Measurements from ENCODE around the gene ASAP3. TPM values are rescaled to one million over a fixed set of nuclear protein-coding genes. Genes with fewer than 3 reads are reported as not detected.
A peak's percentile ranks its signal among the peaks of the same experiment; 100 is the strongest.

Gene ASAP3
- total and polyA plus RNA-seq, 9 donors: 37.3 to 147 (median 91.0) TPM

GRCh38 chr1:23448846-23449245 is 35.1 kb downstream of the ASAP3 start:
- Histone ChIP-seq H3K4me3 (no peak overlapping the region), H3K9me3 (no peaks in the 10 kb centered on the region), H3K27ac (no peak overlapping the region), H3K27me3 (no peaks in the 10 kb centered on the region), H3K36me3 (no peaks in the 10 kb centered on the region), H3K4me1 (ENCODE audit: insufficient read depth) (peaks cover 2% of the 10 kb centered on the region)
- intact Hi-C loops (cut with DNase I): no loop called here
- DNase-seq: peak in 1 of 5 donors; percentile 1
- WGBS, 3 donors: 80 to 85% (median 83%) methylated on average over 1 of the region's 1 CpG
- TF ChIP-seq, protein P1, sequence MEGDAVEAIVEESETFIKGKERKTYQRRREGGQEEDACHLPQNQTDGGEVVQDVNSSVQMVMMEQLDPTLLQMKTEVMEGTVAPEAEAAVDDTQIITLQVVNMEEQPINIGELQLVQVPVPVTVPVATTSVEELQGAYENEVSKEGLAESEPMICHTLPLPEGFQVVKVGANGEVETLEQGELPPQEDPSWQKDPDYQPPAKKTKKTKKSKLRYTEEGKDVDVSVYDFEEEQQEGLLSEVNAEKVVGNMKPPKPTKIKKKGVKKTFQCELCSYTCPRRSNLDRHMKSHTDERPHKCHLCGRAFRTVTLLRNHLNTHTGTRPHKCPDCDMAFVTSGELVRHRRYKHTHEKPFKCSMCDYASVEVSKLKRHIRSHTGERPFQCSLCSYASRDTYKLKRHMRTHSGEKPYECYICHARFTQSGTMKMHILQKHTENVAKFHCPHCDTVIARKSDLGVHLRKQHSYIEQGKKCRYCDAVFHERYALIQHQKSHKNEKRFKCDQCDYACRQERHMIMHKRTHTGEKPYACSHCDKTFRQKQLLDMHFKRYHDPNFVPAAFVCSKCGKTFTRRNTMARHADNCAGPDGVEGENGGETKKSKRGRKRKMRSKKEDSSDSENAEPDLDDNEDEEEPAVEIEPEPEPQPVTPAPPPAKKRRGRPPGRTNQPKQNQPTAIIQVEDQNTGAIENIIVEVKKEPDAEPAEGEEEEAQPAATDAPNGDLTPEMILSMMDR (IDR thresholded peaks at IDR 0.05): no peak

- intact Hi-C loops (cut with DNase I): no loop called here
Observed at GRCh38 chr1:23446661-23447310, 37.2 kb downstream of the ASAP3 start.

GRCh38 chr1:23444596-23445390 is 39.2 kb downstream of the ASAP3 start:
- Histone ChIP-seq H3K9me3 (no peaks in the 10 kb centered on the region), H3K4me1 (ENCODE audit: insufficient read depth) (peaks cover 2% of the 10 kb centered on the region), H3K36me3 (no peaks in the 10 kb centered on the region), H3K27ac (peak overlapping the region; percentile 31 to 37), H3K4me3 (no peak overlapping the region), H3K27me3 (no peaks in the 10 kb centered on the region)
- no peak for TF ChIP-seq POLR2A (IDR thresholded peaks at IDR 0.05)
- TF ChIP-seq, protein P1 (IDR thresholded peaks at IDR 0.05): peak in 1 of 3 donors; percentile 11
- WGBS, 3 donors: 62 to 86% (median 82%) methylated on average over 4 of the region's 4 CpGs
- peak in 1 of 5 donors; percentile 16 for DNase-seq
- intact Hi-C loops (cut with DNase I): loop anchor here in 1 of 4 donors (5.0 kb wide), 1 partner anchor 38 kb away; the partner anchor contains the start of gene ASAP3

More at GRCh38 chr1:23446661-23447310, 37.2 kb downstream of the ASAP3 start:
- 81 to 86% (median 84%) methylated on average over 8 of the region's 8 CpGs for WGBS, 3 donors
- no peaks in the 10 kb centered on the region for H3K36me3 ChIP-seq
- H3K4me3 ChIP-seq: no peak overlapping the region
- H3K27ac ChIP-seq: no peak overlapping the region
- no peaks in the 10 kb centered on the region for H3K9me3 ChIP-seq
- no peaks in the 10 kb centered on the region for H3K27me3 ChIP-seq
- TF ChIP-seq, protein P1 (IDR thresholded peaks at IDR 0.05): no peak
- TF ChIP-seq EP300 (IDR thresholded peaks at IDR 0.05) (no peak), POLR2A (IDR thresholded peaks at IDR 0.05) (no peak)
- peaks cover 2% of the 10 kb centered on the region for H3K4me1 ChIP-seq (ENCODE audit: insufficient read depth)
- DNase-seq: peak in 1 of 5 donors; percentile 25

GRCh38 chr1:23444104-23444533 is 39.9 kb downstream of the ASAP3 start:
- intact Hi-C loops (cut with DNase I): loop anchor here in 1 of 4 donors (5.0 kb wide), 1 partner anchor 38 kb away; the partner anchor contains the start of gene ASAP3
- TF ChIP-seq EP300 (IDR thresholded peaks at IDR 0.05): peak; percentile 93
- TF ChIP-seq POLR2A (IDR thresholded peaks at IDR 0.05): peak; percentile 59
- TF ChIP-seq, protein P1 (IDR thresholded peaks at IDR 0.05): no peak
- no peaks in the 10 kb centered on the region for H3K9me3 ChIP-seq
- H3K4me1 ChIP-seq (ENCODE audit: insufficient read depth): peaks cover 2% of the 10 kb centered on the region
- peak overlapping the region; percentile 31 to 37 for H3K27ac ChIP-seq
- H3K36me3 ChIP-seq: no peaks in the 10 kb centered on the region
- no peak overlapping the region for H3K4me3 ChIP-seq
- WGBS, 3 donors: 33 to 56% (median 35%) methylated on average over 4 of the region's 4 CpGs
- no peaks in the 10 kb centered on the region for H3K27me3 ChIP-seq
- peak; percentile 60 to 93 (median 74) for DNase-seq
